COR-L47 (cell line): ENCODE measurements around the gene UMPS.
"Not testable (repeated sequence)": the region's sequence is repeated elsewhere in the genome, so short reads cannot be mapped to it uniquely, and the experiment has no call there.

Experiments
- DNase-seq: peaks from one replicate; lab custom pipeline; 2025; lab: John Stamatoyannopoulos, UW

Gene UMPS

GRCh38 chr3:124707223-124707622, 23.0 kb upstream of the UMPS start:
- DNase-seq, result not testable (repeated sequence)

DNA sequence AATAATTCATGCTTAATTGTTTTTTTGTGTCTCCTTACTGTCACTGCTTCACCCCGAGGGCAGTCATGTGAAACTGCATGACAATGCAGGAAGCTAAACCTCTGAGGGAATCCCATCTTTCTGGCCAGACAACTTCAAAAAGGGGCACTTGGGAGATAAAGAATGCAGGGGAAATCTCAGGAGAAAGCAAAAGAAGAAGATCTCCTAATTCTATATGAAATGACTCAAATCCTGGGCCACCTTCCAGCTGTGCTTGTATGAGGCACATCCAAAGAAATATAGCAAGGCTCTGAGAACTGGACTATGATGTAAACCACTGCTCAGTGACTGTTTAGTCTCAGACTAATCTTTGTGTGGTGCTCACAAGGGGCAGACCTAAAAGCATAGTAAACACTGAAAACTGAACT, 22.6 kb upstream of the UMPS start:
- DNase-seq, result no peak

DNA sequence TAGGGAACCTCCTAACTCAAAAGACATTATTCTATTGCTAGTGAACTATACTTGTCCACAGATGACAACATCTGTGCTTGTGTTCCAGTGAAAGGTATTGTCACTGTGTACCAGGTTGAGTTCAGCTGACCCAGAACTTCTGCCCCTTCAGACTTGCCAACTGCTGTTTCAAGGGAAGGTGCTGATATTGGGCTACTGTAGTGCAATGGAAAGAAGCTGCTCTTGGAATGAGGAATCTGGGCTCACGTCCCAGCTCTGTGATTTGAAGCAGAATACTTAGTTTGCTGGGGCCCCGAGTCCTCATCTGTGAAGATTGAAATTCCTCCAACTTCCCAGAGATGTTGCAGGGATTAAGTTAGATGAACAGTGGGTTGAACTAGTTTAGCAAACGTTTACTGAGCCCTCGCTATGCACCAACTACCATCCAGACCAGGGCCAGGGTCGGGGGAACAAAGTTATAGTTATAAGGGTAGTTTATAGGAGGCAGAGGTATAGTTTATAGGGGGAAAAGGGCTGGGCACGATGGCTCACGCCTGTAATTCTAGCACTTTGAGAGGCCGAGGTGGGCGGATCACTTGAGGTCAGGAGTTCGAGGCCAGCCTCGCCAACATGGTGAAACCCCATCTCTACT, 15.9 kb upstream of the UMPS start:
- no peak for DNase-seq

- DNase-seq, result no peak
Measured at GRCh38 chr3:124722589-124722988, 7.7 kb upstream of the UMPS start.

GRCh38 chr3:124730941-124731297, 667 bp downstream of the UMPS start:
- no peak for DNase-seq

GRCh38 chr3:124731760-124732159, 1.5 kb downstream of the UMPS start:
- no peak for DNase-seq

GRCh38 chr3:124741027-124741426, 10.8 kb downstream of the UMPS start:
- no peak for DNase-seq

DNA sequence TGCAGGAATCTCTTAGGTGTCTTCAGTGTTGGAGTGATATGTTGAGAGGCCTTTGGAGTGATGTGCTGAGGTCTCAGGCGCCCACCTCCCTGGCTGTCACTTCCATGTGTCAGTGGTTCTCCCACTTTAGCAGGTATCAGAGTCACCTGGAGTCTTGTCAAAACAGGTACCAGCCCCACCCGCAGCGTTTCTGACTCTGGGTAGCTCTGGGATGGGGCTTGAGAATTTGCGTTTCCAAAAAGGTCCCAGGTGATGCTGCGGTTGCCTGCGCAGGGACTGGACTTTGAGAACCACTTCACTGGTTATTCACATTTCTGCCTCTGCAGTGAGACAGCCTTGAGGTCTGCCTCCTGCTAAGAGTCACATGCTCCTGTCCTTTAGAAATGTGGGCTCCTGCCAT, 15.5 kb downstream of the UMPS start:
- no peak for DNase-seq

DNA sequence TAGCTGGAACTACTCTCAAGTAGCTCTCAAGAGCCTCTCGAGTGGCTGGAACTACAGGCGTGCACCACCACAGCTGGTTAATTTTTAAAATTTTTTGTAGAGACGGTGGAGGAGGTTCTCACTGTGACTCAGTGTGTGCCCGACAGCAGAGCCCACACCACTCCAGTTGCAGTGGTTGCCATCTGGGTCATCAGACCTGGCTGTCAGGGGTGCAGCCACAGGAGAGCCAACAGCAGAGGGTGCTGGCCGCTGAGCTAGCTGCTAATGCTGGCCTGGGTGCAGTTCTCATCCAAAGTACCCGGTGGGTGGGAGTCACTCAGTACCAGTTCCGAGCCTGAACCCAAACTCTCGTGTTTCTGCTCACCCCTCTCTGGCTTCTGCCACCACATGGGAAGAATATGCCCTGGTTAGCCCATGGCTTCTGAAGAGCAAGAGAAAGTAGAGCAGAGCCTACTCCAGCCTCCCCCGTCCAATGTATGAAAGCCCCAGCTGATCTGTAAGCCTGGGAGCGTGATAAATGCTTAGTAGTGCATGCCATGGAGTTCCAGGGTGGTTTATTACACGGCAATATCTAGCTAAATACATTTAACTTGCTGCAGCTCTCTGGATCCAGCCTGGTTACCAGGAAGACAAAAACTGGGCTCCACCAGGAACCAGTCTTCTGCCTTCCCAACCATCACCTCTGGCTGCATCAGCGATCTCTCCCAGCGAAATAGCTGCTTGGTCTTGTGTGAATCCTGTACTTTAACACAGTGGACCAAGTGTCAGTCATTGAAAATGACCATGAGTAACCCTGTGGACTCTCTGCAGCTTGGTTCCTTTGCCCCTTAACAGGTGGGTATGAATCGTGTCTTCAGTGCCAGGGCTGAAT, 17.1 kb downstream of the UMPS start:
- no peak for DNase-seq

DNA sequence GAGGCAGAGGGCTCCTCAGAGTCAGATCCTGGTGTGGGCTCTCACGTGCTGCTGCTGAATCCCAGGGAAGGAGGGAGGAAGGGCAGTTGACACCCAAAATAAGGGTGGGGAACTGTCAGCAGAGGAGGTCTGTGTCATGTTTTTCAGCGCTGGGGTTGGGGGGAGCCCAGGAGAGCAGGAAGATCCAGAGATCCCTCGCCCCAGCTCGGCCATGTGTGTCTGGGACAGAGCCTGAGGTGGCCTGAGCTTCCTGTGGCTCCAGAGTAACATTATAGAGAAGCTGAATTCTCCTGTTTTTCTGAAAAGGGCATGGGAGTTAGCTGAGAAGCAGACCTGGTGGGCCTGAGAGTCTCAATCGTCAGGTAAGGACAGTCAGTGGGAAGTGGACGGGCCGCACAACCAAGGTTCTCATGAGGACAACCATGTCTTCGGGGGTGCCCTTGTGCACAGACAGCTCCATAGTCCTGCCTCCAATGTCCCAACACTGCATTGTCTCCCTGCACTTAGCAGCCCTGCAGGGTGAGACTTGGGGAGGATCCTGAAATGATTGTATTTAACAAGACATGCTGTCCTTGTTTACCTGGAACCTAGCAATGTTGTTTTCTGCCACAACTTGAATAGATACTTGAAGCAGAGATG, 18.4 kb downstream of the UMPS start:
- no peak for DNase-seq

DNA sequence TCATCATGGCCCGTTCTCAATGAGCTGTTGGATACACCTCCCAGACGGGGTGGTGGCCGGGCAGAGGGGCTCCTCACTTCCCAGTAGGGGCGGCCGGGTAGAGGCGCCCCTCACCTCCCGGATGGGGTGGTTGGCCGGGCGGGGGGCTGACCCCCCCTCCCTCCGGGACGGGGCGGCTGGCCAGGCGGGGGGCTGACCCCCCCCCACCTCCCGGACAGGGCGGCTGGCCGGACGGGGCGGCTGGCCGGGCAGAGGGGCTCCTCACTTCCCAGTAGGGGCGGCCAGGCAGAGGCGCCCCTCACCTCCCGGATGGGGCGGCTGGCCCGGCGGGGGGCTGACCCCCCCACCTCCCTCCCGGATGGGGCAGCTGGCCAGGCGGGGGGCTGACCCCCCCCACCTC, 19.6 kb downstream of the UMPS start:
- DNase-seq, result not testable (repeated sequence)

- no peak for DNase-seq
Measured at GRCh38 chr3:124751501-124751900, 21.2 kb downstream of the UMPS start.

GRCh38 chr3:124752051-124752450, 21.8 kb downstream of the UMPS start:
- DNase-seq, result no peak

DNA sequence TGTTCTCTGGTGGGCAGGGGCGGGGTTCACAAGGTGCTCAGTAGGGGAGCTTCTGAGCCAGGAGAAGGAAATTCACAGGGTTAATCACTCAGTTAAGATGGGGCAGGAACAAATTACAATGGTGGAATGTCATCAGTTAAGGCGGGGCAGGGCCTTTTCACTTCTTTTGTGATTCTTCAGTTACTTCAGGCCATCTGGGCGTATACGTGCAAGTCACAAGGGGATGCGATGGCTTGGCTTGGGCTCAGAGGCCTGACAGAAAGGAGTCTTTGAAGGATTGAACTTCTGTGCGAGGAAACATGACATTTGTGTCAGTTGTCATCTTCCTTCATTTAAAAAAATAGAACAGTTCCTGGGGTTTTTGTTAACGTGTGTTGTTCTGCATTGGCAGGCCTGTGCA, 27.7 kb downstream of the UMPS start:
- DNase-seq, result not testable (repeated sequence)

DNA sequence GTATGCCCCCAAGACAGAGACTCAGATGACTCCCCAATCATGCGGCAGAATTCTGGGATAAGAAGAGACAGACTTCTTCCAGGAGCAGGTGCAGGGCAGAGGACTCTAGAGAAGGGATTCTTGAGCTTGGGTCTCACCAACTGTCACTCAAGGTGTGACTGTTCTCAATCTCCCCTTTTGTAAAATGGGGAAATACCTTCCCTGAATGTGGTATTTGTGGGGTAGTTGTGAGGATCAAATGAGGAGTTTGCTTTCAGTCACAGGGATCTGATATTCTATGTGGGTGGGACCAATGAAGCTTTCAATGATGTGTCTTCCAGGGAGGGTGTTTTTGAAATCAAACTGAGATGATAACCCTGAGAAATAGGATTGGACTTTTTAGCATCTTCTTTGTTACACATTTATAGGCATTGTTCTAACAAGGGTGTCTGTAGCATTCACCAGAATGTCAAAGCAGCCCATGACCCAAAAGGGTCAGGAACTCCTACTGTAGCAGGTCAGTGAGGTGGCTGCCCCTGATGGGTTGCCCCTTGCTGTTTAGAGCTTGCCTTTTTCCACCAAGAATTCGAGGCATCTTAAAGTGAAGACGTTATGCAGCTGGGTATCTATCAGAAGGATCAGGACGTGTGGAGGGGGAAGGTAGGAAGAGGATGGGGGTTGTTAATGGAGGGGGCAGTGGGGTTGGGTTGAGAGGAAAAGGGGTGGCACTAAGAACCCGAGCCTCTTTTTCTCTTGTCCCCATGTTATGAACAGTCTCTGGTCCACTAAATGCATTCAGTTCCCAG, 28.8 kb downstream of the UMPS start:
- no peak for DNase-seq

DNA sequence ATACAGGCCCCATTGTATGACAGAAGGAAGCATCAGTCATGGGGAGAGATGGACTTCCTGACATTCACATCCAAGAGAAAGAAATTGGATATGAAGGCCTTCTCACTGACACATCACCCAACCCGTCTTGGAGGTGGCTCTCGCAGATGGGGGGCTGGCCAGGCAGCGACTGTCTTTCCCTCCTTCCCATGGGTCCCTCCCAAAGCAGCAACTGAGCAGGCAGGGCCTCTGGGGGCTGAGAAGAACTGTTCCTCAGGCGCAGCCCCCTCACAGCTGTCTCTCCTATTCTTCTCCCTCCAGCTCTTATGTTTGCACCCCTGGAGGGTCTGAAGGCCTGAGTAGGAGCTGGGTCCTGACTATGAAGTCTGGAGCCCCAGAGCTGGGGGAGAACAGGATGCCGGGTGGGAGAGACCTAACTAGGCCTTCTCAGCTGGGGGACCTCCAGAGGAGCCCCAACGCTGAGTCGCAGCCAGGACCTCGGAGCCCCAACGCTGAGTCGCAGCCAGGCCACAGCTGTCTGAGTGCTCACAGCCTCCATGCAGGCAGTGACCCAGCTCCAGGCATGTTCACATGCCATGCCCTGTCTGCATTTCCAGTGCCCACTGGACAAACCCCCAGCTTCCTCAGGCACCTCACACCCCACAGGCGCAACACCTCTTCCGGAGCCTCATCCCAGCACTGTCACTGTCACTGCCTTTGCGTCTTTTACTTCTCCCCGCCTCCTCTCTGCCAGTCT, 29.6 kb downstream of the UMPS start:
- DNase-seq, result no peak

DNA sequence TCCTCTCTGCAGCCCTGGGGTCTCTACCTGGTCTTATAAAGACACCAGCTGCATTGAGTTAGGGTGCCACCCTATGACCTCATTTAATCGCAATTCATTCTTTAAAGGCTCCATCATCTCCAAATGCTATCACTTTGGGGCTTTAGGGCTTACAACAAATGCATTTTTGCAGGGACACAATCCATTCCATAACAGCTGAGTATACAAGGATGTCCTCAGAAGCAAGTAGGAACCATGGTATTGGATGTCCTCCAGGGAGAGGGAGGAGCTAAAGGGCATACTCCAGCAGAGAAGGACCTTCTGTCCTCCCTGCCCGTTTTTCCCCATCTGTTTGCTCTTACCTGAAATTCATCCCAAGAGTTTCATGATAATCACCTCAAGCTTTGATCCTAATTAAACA, 30.3 kb downstream of the UMPS start:
- no peak for DNase-seq

DNA sequence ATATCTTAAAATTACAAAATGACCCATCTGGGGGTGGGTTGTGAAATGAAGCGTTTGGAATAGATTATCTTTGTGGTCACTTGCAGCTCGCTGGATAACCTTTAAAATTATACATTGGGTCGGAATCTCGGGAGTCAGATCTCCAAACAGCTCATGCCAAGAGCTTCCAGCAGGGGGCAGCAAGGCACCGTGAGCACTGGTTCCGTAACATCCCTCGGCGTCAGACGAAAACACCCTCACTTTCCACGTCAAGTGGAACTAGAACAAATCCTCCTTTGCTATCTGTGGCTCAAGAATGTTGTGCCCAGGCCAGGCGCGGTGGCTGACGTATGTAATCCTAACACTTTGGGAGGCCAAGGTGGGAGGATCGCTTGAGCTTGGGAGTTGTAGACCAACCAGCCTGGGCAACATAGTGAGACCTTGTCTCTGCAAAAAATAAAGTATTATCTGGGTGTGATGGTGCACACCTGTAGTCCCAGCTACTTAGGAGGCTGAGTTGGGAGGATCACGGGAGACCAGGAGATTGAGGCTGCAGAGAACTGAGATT, 31.1 kb downstream of the UMPS start:
- DNase-seq, result peak; percentile 80

DNA sequence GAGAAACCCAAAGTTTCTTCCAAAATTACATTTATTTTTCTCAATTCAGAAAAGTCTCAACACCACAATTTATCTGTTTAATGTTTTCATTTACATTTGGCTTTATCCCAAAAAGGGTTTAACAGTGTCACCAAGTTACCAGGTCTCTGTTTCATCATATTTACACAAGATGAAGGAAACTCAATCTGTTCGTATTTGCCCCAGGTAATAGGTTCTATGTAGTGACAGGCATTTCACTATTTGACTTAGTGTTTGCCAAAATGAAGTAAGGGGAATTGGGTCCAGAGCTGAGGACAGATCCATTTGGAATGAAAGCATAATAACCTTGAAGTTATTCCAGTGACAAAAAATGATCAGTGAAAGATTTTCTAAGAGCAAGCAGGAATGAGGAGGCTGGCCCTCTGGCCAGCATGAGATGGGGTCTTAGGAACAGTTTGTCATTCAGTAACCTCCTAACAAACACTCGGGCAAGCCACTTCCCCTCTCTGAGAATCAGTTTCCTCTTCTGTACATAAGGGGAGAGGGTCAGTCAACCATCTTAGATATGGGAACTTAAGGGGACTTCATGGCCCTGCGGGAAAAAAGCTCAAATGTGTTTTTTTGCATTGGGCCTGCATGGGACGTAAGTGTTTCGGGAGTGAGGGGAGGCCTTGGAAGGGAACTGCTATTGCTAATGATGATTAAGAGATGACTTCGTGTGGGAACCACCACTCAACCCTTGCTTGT, 31.8 kb downstream of the UMPS start:
- DNase-seq, result no peak

DNA sequence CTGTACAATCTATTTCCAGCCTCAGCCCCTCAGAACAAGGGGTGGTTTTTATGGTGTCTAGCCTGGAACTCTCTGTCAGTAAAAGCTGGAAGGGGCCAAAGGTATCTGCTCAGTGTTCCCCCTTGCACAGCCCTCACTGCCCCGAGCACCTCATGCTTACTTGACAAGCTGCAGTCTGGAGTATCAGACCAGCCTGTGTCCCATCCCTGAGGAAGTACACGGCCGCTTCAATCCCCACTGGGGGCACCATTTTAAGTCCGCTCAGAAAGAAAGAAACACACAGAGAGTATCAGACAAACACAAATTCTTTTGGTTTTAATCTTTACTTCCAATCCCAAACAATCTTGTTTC, 32.4 kb downstream of the UMPS start:
- DNase-seq, result no peak

DNA sequence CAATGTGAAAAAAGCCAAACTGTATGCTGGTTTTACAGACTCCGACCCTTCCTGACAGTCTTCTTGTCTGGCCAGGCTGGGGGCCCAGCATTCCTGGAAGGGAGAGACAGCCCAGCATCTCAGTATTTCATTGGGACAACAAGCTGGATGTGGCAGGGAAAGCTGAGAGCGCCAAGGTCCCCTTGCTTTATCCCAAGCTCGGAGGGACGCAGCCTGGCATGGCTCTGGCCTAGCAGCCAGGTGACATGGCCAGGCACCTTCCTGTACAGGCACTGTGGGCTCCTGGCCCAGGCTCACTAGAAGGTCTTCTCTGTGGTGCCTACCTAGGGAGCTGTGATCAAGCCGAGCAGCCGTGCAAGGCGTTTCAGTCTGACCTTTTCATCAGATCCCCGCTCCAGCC, 33.0 kb downstream of the UMPS start:
- DNase-seq, result no peak
